Activated T-helper 9 cell treated with anti-CD3 and anti-CD28 coated beads, Interleukin-2, amount 50 U/mL, for 16 hours (primary cell): ENCODE results near the gene CCDC9B.
A peak's percentile ranks its signal among the peaks of the same experiment; 100 is the strongest.

Experiments used
- DNase-seq: peaks from one replicate; pipeline ENCODE4 v3.0.0-alpha.2; 2020; ENCODE audit warnings: low read depth

The CCDC9B gene

GRCh38 chr15:40290545-40290917, 50.2 kb downstream of the CCDC9B start:
- no peak for DNase-seq

- no peak for DNase-seq
Measured at GRCh38 chr15:40289140-40289775, 51.5 kb downstream of the CCDC9B start.

- no peak for DNase-seq
Measured at GRCh38 chr15:40287968-40288367, 52.8 kb downstream of the CCDC9B start.

- DNase-seq: no peak
Measured at GRCh38 chr15:40287505-40287904, 53.2 kb downstream of the CCDC9B start.

GRCh38 chr15:40286794-40287193, 53.9 kb downstream of the CCDC9B start:
- DNase-seq: no peak

- DNase-seq: no peak
Measured at GRCh38 chr15:40286061-40286532, 54.6 kb downstream of the CCDC9B start.

- no peak for DNase-seq
Measured at GRCh38 chr15:40285554-40286011, 55.2 kb downstream of the CCDC9B start.

- no peak for DNase-seq
Measured at GRCh38 chr15:40285151-40285550, 55.6 kb downstream of the CCDC9B start.

- no peak for DNase-seq
Measured at GRCh38 chr15:40283615-40284300, 57.0 kb downstream of the CCDC9B start.

- DNase-seq: peak; percentile 32
Measured at GRCh38 chr15:40282869-40283614, 57.7 kb downstream of the CCDC9B start, which contains the start of gene ANKRD63. ANKRD63 (minus strand) TSS chr15:40283064; CDS start chr15:40282586, 478 bp downstream.

GRCh38 chr15:40282147-40282868, 58.4 kb downstream of the CCDC9B start:
- DNase-seq: peak; percentile 28

- DNase-seq: no peak
Measured at GRCh38 chr15:40281801-40282146, 59.0 kb downstream of the CCDC9B start.
